PC-3 (cell line): ENCODE data around the gene AUTS2. TPM values are rescaled to one million over a fixed set of nuclear protein-coding genes. Genes with fewer than 3 reads are reported as not detected.

Source experiments
- ATAC-seq: fragments of 200-7000 bp; cut with Tn5 transposase; 2 replicates; pipeline ENCODE4 v1.9.1; 2020; ENCODE audit warnings: mild to moderate bottlenecking, moderate library complexity
- BruUV-seq: library from RNA; stranded (reverse); fragments of 400-500 nt; replicated peaks from 2 replicates; lab custom pipeline; 2021; lab: Mats Ljungman, UMichigan
- CTCF ChIA-PET: fragments of 300-600 bp; sonication (Branson Sonifier 250); formaldehyde crosslinking; loops from one replicate; lab custom pipeline; 2022; ENCODE audit warnings: antibody characterized with exemption; lab: Charles Lee
- POLR2A ChIA-PET: fragments of 300-600 bp; sonication (Branson Sonifier 250); formaldehyde crosslinking; loops from one replicate; lab custom pipeline; 2022; ENCODE audit warnings: antibody characterized with exemption; ENCODE audit not compliant: unreplicated experiment; lab: Charles Lee
- DNase-seq: peaks from one replicate; pipeline ENCODE4 v3.0.0-alpha.2; 2015
- H2AFZ ChIP-seq: fragments of 300-600 bp; sonication (generic); 2 replicates; pipeline ENCODE4 v1.6.0; 2016; ENCODE audit warnings: antibody characterized with exemption, low read length
- H3F3A ChIP-seq: fragments of 300-600 bp; sonication (generic); one replicate; pipeline ENCODE4 v1.6.0; 2017; ENCODE audit warnings: antibody characterized with exemption, low read length, control low read depth, mild to moderate bottlenecking; ENCODE audit not compliant: unreplicated experiment
- H3K27ac ChIP-seq: fragments of 300-600 bp; sonication (generic); 2 replicates; pipeline ENCODE4 v1.5.1; 2016; ENCODE audit warnings: mild to moderate bottlenecking, low read length
- H3K27me3 ChIP-seq: fragments of 300-600 bp; sonication (generic); 2 replicates; pipeline ENCODE4 v1.6.1; 2016; ENCODE audit warnings: low read length, mixed read lengths
- H3K36me3 ChIP-seq: fragments of 300-600 bp; sonication (generic); 2 replicates; pipeline ENCODE4 v1.6.1; 2016; ENCODE audit warnings: low read depth, mixed run types, low read length, mixed read lengths
- H3K4me1 ChIP-seq: fragments of 300-600 bp; sonication (generic); 2 replicates; pipeline ENCODE4 v1.5.1; 2016; ENCODE audit warnings: low read length; ENCODE audit not compliant: insufficient read depth
- H3K4me2 ChIP-seq: fragments of 300-600 bp; sonication (generic); 2 replicates; pipeline ENCODE4 v1.6.0; 2016; ENCODE audit warnings: low read length
- H3K4me3 ChIP-seq: fragments of 300-600 bp; sonication (generic); 2 replicates; pipeline ENCODE4 v1.5.1; 2016; ENCODE audit warnings: mild to moderate bottlenecking, low read length, mixed read lengths
- H3K79me2 ChIP-seq: fragments of 300-600 bp; sonication (generic); 2 replicates; pipeline ENCODE4 v1.6.1; 2017; ENCODE audit warnings: low read length, mixed read lengths
- H3K9ac ChIP-seq: fragments of 300-600 bp; sonication (generic); 2 replicates; pipeline ENCODE4 v1.6.0; 2016; ENCODE audit warnings: mild to moderate bottlenecking, low read length
- H3K9me2 ChIP-seq: fragments of 300-600 bp; sonication (generic); replicated peaks from 2 replicates; pipeline ENCODE4 v1.6.1; 2016; ENCODE audit warnings: mixed run types, low read length, mixed read lengths
- H3K9me3 ChIP-seq: fragments of 300-600 bp; sonication (generic); 2 replicates; pipeline ENCODE4 v1.6.1; 2016; ENCODE audit warnings: low read length, mixed read lengths
- H4K20me1 ChIP-seq: fragments of 300-600 bp; sonication (generic); 2 replicates; pipeline ENCODE4 v1.6.1; 2016; ENCODE audit warnings: low read length, mixed read lengths
- EZH2 ChIP-seq: fragments of 300-600 bp; sonication (generic); IDR thresholded peaks from one replicate; pipeline ENCODE4 v1.6.1; 2017; ENCODE audit warnings: antibody characterized with exemption, mild to moderate bottlenecking, low read length; ENCODE audit not compliant: unreplicated experiment
- EZH2phosphoT487 ChIP-seq: fragments of 300-600 bp; sonication (generic); IDR thresholded peaks from 2 replicates; pipeline ENCODE4 v1.6.1; 2018; ENCODE audit warnings: mild to moderate bottlenecking, antibody characterized with exemption, low read length, borderline replicate concordance
- intact Hi-C: fragments of 100-400 bp; cut with micrococcal nuclease; formaldehyde crosslinking; loops from 2 replicates; pipeline ENCODE4 v1.9.0; 2023
- total RNA-seq: library from RNA; depleted of rRNA; stranded (reverse); fragments of >200 nt; gene quantifications from 2 replicates; pipeline ENCODE4 v1.2.3, GENCODE V29; 2014
- TF ChIP-seq, protein P1 (sequence below): fragments of 300-600 bp; sonication (generic); conservative IDR thresholded peaks from 2 replicates; pipeline ENCODE4 v1.5.1; 2017; ENCODE audit warnings: antibody characterized with exemption, low read depth, mild to moderate bottlenecking, low read length

Gene AUTS2
- total RNA-seq, 1 experiment from 2014 or later = not detected

DNA sequence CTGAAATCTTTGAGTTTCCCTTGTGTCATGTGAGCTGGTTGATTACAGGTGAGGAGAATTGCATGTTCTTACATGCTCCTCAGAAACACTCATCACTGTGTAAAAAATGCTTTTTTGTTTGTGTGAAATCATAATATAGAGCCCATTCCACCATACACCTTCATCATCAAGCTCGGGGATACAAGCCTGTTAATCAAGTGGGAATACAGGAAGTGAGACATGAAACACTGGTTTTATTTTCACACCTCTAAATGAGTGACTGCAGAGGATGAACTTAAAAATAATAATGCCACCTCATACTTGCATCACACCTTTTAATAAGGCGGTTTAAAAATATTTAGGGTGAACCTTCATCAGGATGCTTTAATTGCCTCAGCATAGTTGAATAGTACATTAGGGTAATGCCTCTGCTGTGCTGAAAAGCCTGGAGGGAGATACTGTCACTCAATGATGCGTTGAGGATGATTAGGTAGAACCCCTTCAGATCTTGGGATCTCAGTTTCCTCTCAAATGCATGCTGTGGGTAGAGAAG lies 164.6 kb downstream of the AUTS2 start:
- Histone ChIP-seq H3K9me3 (0 out of 2 replicates have a peak, but pooled peaks cover 9% of the 10 kb centered on the region), H3K27me3 (no peaks in the 10 kb centered on the region), H2AFZ (no peak overlapping the region), H4K20me1 (no peaks in the 10 kb centered on the region), H3K36me3 (no peaks in the 10 kb centered on the region), H3K79me2 (no peaks in the 10 kb centered on the region), H3K9me2 (no peaks in the 10 kb centered on the region), H3F3A (no peaks in the 10 kb centered on the region), H3K4me1 (no peaks in the 10 kb centered on the region), H3K9ac (no peak overlapping the region), H3K4me3 (no peak overlapping the region), H3K4me2 (no peak overlapping the region), H3K27ac (no peak overlapping the region)
- TF ChIP-seq EZH2phosphoT487 = no peak
- TF ChIP-seq EZH2 = no peak
- TF ChIP-seq, protein P1, sequence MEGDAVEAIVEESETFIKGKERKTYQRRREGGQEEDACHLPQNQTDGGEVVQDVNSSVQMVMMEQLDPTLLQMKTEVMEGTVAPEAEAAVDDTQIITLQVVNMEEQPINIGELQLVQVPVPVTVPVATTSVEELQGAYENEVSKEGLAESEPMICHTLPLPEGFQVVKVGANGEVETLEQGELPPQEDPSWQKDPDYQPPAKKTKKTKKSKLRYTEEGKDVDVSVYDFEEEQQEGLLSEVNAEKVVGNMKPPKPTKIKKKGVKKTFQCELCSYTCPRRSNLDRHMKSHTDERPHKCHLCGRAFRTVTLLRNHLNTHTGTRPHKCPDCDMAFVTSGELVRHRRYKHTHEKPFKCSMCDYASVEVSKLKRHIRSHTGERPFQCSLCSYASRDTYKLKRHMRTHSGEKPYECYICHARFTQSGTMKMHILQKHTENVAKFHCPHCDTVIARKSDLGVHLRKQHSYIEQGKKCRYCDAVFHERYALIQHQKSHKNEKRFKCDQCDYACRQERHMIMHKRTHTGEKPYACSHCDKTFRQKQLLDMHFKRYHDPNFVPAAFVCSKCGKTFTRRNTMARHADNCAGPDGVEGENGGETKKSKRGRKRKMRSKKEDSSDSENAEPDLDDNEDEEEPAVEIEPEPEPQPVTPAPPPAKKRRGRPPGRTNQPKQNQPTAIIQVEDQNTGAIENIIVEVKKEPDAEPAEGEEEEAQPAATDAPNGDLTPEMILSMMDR = no peak
- DNase-seq (no peak), ATAC-seq (no peak)
- no TSS peak for BruUV-seq
- intact Hi-C loops = no loop called here
- ChIA-PET POLR2A (no interaction called here), CTCF (no interaction called here)

DNA sequence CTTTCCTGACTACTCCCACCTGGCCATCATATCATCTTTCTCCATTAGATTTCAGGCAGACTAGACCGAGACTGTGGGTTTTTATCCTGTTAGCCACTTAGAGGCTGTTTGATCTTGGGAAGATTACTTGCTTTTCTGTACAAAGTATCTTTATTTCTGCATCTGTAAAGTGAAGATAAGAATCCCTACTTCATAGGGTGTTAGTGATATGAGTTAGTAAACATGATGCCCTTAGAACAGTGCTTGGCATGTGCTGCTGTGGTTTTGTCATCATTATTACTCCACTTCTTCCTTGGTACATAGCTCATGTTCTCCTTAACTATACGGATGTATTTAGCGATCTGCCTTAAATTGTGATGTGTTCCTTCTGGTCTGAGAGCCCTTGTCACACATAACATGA lies 165.2 kb downstream of the AUTS2 start:
- no peaks in the 10 kb centered on the region for H3F3A ChIP-seq
- no peaks in the 10 kb centered on the region for H3K4me1 ChIP-seq
- no peak for DNase-seq
- no peak for ATAC-seq
- ChIA-PET CTCF (no interaction called here), POLR2A (no interaction called here)
- H3K27ac ChIP-seq = no peak overlapping the region
- no peaks in the 10 kb centered on the region for H3K79me2 ChIP-seq
- no peaks in the 10 kb centered on the region for H4K20me1 ChIP-seq
- 0 out of 2 replicates have a peak, but pooled peaks cover 9% of the 10 kb centered on the region for H3K9me3 ChIP-seq
- no peak overlapping the region for H3K4me3 ChIP-seq
- H3K9ac ChIP-seq = no peak overlapping the region
- no peaks in the 10 kb centered on the region for H3K36me3 ChIP-seq
- no peaks in the 10 kb centered on the region for H3K9me2 ChIP-seq
- H3K27me3 ChIP-seq = no peaks in the 10 kb centered on the region
- no peak overlapping the region for H3K4me2 ChIP-seq
- TF ChIP-seq EZH2phosphoT487 = no peak
- TF ChIP-seq, protein P1 = no peak
- no peak for TF ChIP-seq EZH2
- no TSS peak for BruUV-seq
- no peak overlapping the region for H2AFZ ChIP-seq
- intact Hi-C loops = no loop called here

DNA sequence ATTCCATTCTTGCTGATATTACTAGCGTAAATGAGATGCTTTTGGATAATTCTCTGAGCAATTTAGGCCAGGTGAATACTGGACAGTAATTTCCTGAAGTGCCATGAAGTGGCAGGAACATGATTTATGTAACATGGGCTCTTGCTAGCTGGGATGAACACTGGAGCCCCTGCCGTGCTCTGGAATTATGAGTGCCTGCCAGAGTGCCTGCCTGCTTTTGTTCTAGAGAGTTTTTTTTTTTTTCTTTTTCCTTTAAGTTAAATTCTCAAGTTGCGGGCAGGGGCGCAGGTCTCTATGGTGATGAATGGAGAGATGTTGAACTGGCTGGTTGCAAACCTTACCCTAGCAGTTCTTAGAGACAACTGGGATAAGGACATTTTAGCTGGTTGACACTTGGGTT lies 165.9 kb downstream of the AUTS2 start:
- Histone ChIP-seq H3K9me2 (no peaks in the 10 kb centered on the region), H3K4me1 (no peaks in the 10 kb centered on the region), H3K36me3 (no peaks in the 10 kb centered on the region), H3K79me2 (no peaks in the 10 kb centered on the region), H3K9me3 (0 out of 2 replicates have a peak, but pooled peaks cover 6% of the 10 kb centered on the region), H4K20me1 (no peaks in the 10 kb centered on the region), H2AFZ (no peak overlapping the region), H3K4me3 (no peak overlapping the region), H3F3A (no peaks in the 10 kb centered on the region), H3K9ac (no peak overlapping the region), H3K27me3 (no peaks in the 10 kb centered on the region), H3K27ac (no peak overlapping the region), H3K4me2 (no peak overlapping the region)
- DNase-seq (no peak), ATAC-seq (no peak)
- no TSS peak for BruUV-seq
- ChIA-PET CTCF (no interaction called here), POLR2A (no interaction called here)
- intact Hi-C loops = no loop called here
- TF ChIP-seq EZH2phosphoT487 = no peak
- TF ChIP-seq, protein P1 = no peak
- TF ChIP-seq EZH2 = no peak
